HEK293 (cell line): Measurements from ENCODE around the gene EYS.

Experiments
- CTCF ChIA-PET: fragments of 350-600 bp; formaldehyde crosslinking; extraction: SDS; loops from one replicate; lab custom pipeline; 2021; ENCODE audit warnings: antibody characterized with exemption; lab: Yijun Ruan, JAX
- POLR2A ChIA-PET: fragments of 300-600 bp; formaldehyde crosslinking; extraction: SDS; loops from one replicate; lab custom pipeline; 2020; ENCODE audit warnings: antibody characterized with exemption, inconsistent platforms; lab: Yijun Ruan, JAX
- H3K27ac ChIP-seq: fragments of 200-500 bp; sonication (Bioruptor generic); 2 replicates; pipeline ENCODE4 v1.5.1; 2014; ENCODE audit warnings: low read depth, low read length, control low read depth, inconsistent platforms; ENCODE audit errors: extremely low read depth
- H3K36me3 ChIP-seq, 2 experiments: fragments of 200-500 bp in 1 of 2; sonication (Bioruptor generic) in 1 of 2; 1 replicate in 1 of 2; 2 replicates in 1 of 2; pipeline ENCODE4 v1.5.1; 2014 to 2017; ENCODE audit warnings: inconsistent platforms in 2 of 2, low read length in 2 of 2; ENCODE audit not compliant: control insufficient read depth in 2 of 2, insufficient read depth in 1 of 2
- H3K4me1 ChIP-seq: fragments of 200-500 bp; sonication (Bioruptor generic); 2 replicates; pipeline ENCODE4 v1.5.1; 2014; ENCODE audit warnings: mild to moderate bottlenecking, low read length, inconsistent platforms; ENCODE audit not compliant: control insufficient read depth, insufficient read depth
- H3K4me3 ChIP-seq: 2 replicates; pipeline ENCODE4 v1.5.1; 2011; ENCODE audit warnings: low read depth, mild to moderate bottlenecking, control low read depth, low read length, moderate library complexity
- H3K9me3 ChIP-seq: fragments of 200-500 bp; sonication (Bioruptor generic); 2 replicates; pipeline ENCODE4 v1.5.1; 2014; ENCODE audit warnings: low read depth, low read length, inconsistent platforms; ENCODE audit not compliant: control insufficient read depth, insufficient read depth
- FEZF1 ChIP-seq: fragments of 450-650 bp; formaldehyde crosslinking; IDR thresholded peaks from 2 replicates; pipeline ENCODE4 v1.5.1; 2016; ENCODE audit warnings: missing biosample characterization, missing genetic modification characterization
- MZF1 ChIP-seq: fragments of 450-650 bp; formaldehyde crosslinking; IDR thresholded peaks from 2 replicates; pipeline ENCODE4 v1.5.1; 2017; ENCODE audit warnings: missing biosample characterization, missing genetic modification characterization, borderline replicate concordance
- SCRT1 ChIP-seq: fragments of 450-650 bp; formaldehyde crosslinking; IDR thresholded peaks from 2 replicates; pipeline ENCODE4 v1.5.1; 2016; ENCODE audit warnings: missing biosample characterization, missing genetic modification characterization, borderline replicate concordance
- ZBTB1 ChIP-seq: fragments of 450-650 bp; formaldehyde crosslinking; IDR thresholded peaks from 2 replicates; pipeline ENCODE4 v1.5.1; 2016; ENCODE audit warnings: missing biosample characterization, missing genetic modification characterization
- ZFP69B ChIP-seq: fragments of 450-650 bp; formaldehyde crosslinking; IDR thresholded peaks from 2 replicates; pipeline ENCODE4 v1.5.1; 2016; ENCODE audit warnings: missing biosample characterization, missing genetic modification characterization
- ZNF121 ChIP-seq: fragments of 450-650 bp; formaldehyde crosslinking; IDR thresholded peaks from 2 replicates; pipeline ENCODE4 v1.5.1; 2016; ENCODE audit warnings: missing biosample characterization, missing genetic modification characterization
- ZNF146 ChIP-seq: fragments of 450-650 bp; formaldehyde crosslinking; IDR thresholded peaks from 2 replicates; pipeline ENCODE4 v1.5.1; 2016; ENCODE audit warnings: missing biosample characterization, missing genetic modification characterization
- ZNF239 ChIP-seq: fragments of 450-650 bp; formaldehyde crosslinking; IDR thresholded peaks from 2 replicates; pipeline ENCODE4 v1.5.1; 2016; ENCODE audit warnings: missing biosample characterization, missing genetic modification characterization
- ZNF335 ChIP-seq: fragments of 450-650 bp; formaldehyde crosslinking; conservative IDR thresholded peaks from 2 replicates; pipeline ENCODE4 v1.5.1; 2016; ENCODE audit warnings: missing biosample characterization, missing genetic modification characterization
- ZNF350 ChIP-seq: fragments of 450-650 bp; formaldehyde crosslinking; IDR thresholded peaks from 2 replicates; pipeline ENCODE4 v1.5.0; 2017; ENCODE audit warnings: missing biosample characterization, mild to moderate bottlenecking, missing genetic modification characterization
- ZNF423 ChIP-seq: fragments of 450-650 bp; formaldehyde crosslinking; IDR thresholded peaks from 2 replicates; pipeline ENCODE4 v1.5.1; 2016; ENCODE audit warnings: missing biosample characterization, missing genetic modification characterization
- ZNF624 ChIP-seq: fragments of 450-650 bp; formaldehyde crosslinking; IDR thresholded peaks from 2 replicates; pipeline ENCODE4 v1.5.1; 2017; ENCODE audit warnings: missing biosample characterization, missing genetic modification characterization
- ZNF658 ChIP-seq: fragments of 450-650 bp; formaldehyde crosslinking; IDR thresholded peaks from 2 replicates; pipeline ENCODE4; 2016; ENCODE audit warnings: missing biosample characterization, missing genetic modification characterization
- ZNF677 ChIP-seq: fragments of 450-650 bp; IDR thresholded peaks from 2 replicates; pipeline ENCODE4 v1.5.0; 2018; ENCODE audit warnings: missing biosample characterization, mild to moderate bottlenecking, missing genetic modification characterization, moderate library complexity
- ZNF830 ChIP-seq: fragments of 450-650 bp; IDR thresholded peaks from 2 replicates; pipeline ENCODE4 v1.5.0; 2018; ENCODE audit warnings: missing biosample characterization, missing genetic modification characterization, low read depth, mild to moderate bottlenecking, moderate library complexity
- TF ChIP-seq, protein P1 (sequence below): fragments of 450-650 bp; formaldehyde crosslinking; IDR thresholded peaks from 2 replicates; pipeline ENCODE4 v1.5.1; 2017; ENCODE audit warnings: missing biosample characterization, missing genetic modification characterization
- TF ChIP-seq, protein P2 (sequence below): fragments of 450-650 bp; formaldehyde crosslinking; IDR thresholded peaks from 2 replicates; pipeline ENCODE4 v1.5.1; 2016; ENCODE audit warnings: missing biosample characterization, missing genetic modification characterization
- TF ChIP-seq, protein P3 (sequence below): fragments of 450-650 bp; formaldehyde crosslinking; IDR thresholded peaks from 2 replicates; pipeline ENCODE4 v1.5.1; 2016; ENCODE audit warnings: missing biosample characterization, missing genetic modification characterization
- TF ChIP-seq, protein P4 (sequence below): fragments of 450-650 bp; formaldehyde crosslinking; IDR thresholded peaks from 2 replicates; pipeline ENCODE4 v1.5.1; 2016; ENCODE audit warnings: missing biosample characterization, missing genetic modification characterization

Gene EYS

DNA sequence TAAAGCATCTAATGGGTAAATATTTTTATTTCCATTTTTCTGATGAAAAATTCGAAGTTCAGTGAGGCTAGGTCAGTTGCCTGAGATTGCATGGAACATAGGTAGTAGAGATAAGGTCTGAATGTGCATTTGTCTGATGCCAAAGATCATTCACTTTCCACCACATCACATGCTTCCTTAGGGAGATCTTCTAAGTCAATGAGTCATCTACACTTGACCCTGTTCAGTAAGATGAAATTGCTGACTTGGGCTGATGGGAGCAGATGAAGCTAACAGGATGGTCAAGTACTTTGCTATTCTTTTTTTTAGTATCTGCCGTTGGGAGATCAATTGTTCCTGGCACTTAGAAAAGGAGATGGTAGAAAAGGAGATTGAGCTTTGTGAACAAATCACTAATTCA, 1560.2 kb downstream of the EYS start:
- TF ChIP-seq ZFP69B = no peak
- POLR2A ChIA-PET = no interaction called here
- H3K27ac ChIP-seq = no peak overlapping the region
- no peak overlapping the region for H3K4me3 ChIP-seq
- no peaks in the 10 kb centered on the region for H3K4me1 ChIP-seq
- H3K36me3 ChIP-seq = no peaks in the 10 kb centered on the region
- H3K9me3 ChIP-seq = no peaks in the 10 kb centered on the region
- CTCF ChIA-PET = interaction anchor here (1.0 kb wide), 1 partner anchor 13 kb away, joined by 3 read pairs; no protein-coding TSS in a partner anchor

DNA sequence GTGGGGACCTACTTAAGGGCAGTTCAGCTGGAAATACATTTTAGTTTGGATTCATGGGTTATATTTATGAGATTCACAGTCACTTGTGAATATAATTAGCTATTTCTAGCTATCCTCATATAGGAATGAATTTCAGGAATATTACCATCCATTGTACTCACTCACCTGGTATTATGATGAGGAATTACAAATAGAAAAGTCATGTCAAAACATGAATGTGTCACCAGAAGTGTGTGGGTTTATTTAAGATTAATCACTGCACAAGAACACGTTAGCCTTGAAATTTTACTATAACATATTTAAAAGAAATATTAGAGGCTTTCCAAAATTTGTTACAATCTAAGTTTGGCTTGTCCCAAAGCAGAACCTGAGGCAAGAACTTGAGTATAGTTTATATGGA, 1560.9 kb downstream of the EYS start:
- POLR2A ChIA-PET = no interaction called here
- CTCF ChIA-PET = no interaction called here

DNA sequence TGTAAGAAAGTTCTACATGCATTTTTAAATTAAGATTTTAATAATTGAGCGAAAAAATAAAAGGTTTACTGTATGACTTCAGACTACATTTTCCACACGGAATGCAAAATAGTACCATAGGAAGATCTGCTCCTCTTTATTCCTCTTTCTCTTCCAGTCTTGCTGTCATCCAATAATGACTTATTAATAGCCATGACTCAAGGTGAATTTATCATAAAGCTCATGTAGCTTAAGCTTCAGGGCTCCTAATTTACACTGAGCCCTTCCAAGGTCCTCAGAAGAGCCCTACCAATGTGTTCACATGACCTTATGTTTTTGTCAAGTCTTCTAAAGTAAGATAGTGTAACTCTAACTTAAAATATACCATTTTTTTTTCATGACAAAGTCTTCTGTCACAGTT, 1561.4 kb downstream of the EYS start:
- CTCF ChIA-PET = no interaction called here
- no peak overlapping the region for H3K4me3 ChIP-seq
- H3K36me3 ChIP-seq = no peaks in the 10 kb centered on the region
- H3K27ac ChIP-seq = no peak overlapping the region
- no peaks in the 10 kb centered on the region for H3K4me1 ChIP-seq
- H3K9me3 ChIP-seq = no peaks in the 10 kb centered on the region
- TF ChIP-seq ZBTB1 = no peak
- TF ChIP-seq, all 188 proteins: peak for 0
- POLR2A ChIA-PET = no interaction called here

More for the DNA sequence above, 1560.9 kb downstream of the EYS start:
- no peaks in the 10 kb centered on the region for H3K36me3 ChIP-seq
- no peaks in the 10 kb centered on the region for H3K4me1 ChIP-seq
- TF ChIP-seq ZNF423 (no peak), ZNF335 (no peak), MZF1 (no peak), ZNF677 (no peak), ZNF830 (tag by site-specific recombination) (no peak), ZNF350 (tag by site-specific recombination) (no peak), ZNF121 (tag by site-specific recombination) (no peak), ZNF658 (tag by site-specific recombination) (no peak), ZNF624 (no peak), ZNF239 (tag by site-specific recombination) (no peak), SCRT1 (tag by site-specific recombination) (no peak), ZNF146 (no peak), FEZF1 (tag by site-specific recombination) (no peak)
- TF ChIP-seq, protein P1, sequence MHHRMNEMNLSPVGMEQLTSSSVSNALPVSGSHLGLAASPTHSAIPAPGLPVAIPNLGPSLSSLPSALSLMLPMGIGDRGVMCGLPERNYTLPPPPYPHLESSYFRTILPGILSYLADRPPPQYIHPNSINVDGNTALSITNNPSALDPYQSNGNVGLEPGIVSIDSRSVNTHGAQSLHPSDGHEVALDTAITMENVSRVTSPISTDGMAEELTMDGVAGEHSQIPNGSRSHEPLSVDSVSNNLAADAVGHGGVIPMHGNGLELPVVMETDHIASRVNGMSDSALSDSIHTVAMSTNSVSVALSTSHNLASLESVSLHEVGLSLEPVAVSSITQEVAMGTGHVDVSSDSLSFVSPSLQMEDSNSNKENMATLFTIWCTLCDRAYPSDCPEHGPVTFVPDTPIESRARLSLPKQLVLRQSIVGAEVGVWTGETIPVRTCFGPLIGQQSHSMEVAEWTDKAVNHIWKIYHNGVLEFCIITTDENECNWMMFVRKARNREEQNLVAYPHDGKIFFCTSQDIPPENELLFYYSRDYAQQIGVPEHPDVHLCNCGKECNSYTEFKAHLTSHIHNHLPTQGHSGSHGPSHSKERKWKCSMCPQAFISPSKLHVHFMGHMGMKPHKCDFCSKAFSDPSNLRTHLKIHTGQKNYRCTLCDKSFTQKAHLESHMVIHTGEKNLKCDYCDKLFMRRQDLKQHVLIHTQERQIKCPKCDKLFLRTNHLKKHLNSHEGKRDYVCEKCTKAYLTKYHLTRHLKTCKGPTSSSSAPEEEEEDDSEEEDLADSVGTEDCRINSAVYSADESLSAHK (tag by site-specific recombination) = no peak
- TF ChIP-seq, protein P2, sequence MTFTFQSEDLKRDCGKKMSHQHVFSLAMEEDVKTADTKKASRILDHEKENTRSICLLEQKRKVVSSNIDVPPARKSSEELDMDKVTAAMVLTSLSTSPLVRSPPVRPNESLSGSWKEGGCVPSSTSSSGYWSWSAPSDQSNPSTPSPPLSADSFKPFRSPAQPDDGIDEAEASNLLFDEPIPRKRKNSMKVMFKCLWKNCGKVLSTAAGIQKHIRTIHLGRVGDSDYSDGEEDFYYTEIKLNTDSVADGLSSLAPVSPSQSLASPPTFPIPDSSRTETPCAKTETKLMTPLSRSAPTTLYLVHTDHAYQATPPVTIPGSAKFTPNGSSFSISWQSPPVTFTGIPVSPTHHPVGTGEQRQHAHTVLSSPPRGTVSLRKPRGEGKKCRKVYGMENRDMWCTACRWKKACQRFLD = no peak
- TF ChIP-seq, protein P3, sequence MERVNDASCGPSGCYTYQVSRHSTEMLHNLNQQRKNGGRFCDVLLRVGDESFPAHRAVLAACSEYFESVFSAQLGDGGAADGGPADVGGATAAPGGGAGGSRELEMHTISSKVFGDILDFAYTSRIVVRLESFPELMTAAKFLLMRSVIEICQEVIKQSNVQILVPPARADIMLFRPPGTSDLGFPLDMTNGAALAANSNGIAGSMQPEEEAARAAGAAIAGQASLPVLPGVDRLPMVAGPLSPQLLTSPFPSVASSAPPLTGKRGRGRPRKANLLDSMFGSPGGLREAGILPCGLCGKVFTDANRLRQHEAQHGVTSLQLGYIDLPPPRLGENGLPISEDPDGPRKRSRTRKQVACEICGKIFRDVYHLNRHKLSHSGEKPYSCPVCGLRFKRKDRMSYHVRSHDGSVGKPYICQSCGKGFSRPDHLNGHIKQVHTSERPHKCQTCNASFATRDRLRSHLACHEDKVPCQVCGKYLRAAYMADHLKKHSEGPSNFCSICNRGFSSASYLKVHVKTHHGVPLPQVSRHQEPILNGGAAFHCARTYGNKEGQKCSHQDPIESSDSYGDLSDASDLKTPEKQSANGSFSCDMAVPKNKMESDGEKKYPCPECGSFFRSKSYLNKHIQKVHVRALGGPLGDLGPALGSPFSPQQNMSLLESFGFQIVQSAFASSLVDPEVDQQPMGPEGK = no peak
- TF ChIP-seq, protein P4, sequence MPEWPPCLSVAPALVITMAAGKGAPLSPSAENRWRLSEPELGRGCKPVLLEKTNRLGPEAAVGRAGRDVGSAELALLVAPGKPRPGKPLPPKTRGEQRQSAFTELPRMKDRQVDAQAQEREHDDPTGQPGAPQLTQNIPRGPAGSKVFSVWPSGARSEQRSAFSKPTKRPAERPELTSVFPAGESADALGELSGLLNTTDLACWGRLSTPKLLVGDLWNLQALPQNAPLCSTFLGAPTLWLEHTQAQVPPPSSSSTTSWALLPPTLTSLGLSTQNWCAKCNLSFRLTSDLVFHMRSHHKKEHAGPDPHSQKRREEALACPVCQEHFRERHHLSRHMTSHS (tag by site-specific recombination) = no peak
- H3K27ac ChIP-seq = no peak overlapping the region
- no peaks in the 10 kb centered on the region for H3K9me3 ChIP-seq
- H3K4me3 ChIP-seq = no peak overlapping the region
